DMS114 treated with DMSO at 0.1 percent for 48 hours (cell line): ENCODE results near the gene AEBP1.

ENCODE experiments used
- DNase-seq: peaks from one replicate; lab custom pipeline; 2025; ENCODE audit not compliant: unreplicated experiment; lab: John Stamatoyannopoulos, UW

Gene AEBP1

DNA sequence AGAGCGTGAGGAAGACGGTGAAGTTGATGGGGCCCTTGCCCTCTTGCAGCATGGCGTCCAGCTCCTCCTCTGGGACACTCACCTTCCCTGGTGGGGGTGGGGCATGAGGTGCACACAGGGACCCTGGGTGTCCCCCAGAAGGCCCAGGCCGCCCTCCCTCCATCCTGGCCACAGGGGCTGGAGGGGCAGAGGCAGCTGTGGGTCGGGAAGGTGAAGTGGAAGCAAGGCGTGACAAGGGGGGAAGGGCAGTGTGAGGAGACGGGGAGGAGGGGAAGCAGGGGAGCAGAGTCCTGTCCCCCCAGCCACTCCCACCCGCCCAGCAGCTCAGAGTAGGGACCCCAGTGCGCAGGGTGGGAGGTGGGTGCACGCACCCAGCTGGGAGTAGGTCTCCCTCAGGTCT is 36.2 kb downstream of the AEBP1 start:
- DNase-seq = no peak

DNA sequence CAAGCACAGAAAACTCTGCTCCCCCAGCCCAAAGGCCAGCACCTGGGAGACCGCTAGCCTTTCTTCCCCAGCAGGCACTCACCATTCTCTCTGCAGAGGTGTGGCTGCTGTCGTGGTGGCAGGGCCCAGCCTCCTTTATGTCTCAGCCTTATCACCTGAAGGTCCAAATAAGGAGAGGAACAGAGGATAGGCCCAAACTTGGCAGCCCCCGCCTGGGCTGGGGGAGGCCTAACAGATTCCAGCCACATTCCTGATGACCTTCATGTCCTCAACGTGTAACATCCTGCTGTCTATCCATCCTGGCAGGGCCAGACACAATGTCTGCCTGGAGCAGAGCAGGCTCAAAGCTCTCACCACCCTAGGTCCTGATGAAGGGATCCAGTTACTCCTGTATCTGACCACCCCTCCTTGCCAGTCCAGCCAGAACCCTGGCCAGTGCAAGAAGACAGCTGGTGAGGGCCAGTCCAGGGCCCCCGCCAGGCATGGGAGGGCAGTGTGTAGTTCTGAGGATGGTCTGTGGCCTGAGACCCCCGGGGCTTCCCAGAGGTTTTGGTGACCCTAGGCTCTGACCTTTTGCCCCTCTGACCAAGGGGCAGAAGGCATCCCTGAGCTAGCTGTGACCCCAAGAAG is 37.2 kb downstream of the AEBP1 start, which contains the start of gene MYL7:
Gene MYL7 (minus strand): TSS at position 112 of the 630 bp plus-strand sequence. CDS start 27 bp downstream, at position 85.
- no peak for DNase-seq

DNA sequence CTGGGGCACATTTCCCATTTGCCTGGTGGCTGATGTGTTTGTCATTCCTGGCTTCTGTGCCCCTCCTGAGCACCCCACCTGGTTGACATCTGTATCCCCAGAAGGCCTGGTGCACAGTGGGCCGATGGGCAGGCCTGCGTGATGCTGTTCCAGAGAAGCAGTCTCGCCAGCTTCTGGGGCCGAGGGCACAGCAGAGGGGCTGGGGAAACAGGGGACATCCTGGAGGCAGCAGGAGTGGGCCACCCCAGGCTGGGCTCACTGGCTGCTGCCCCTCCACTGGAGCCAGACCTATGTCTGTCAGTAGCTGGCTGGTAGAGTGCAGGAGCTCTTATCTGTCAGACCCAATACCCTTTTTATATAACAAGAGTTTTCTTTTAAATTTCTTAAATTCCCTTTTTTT is 37.9 kb downstream of the AEBP1 start:
- DNase-seq = no peak

DNA sequence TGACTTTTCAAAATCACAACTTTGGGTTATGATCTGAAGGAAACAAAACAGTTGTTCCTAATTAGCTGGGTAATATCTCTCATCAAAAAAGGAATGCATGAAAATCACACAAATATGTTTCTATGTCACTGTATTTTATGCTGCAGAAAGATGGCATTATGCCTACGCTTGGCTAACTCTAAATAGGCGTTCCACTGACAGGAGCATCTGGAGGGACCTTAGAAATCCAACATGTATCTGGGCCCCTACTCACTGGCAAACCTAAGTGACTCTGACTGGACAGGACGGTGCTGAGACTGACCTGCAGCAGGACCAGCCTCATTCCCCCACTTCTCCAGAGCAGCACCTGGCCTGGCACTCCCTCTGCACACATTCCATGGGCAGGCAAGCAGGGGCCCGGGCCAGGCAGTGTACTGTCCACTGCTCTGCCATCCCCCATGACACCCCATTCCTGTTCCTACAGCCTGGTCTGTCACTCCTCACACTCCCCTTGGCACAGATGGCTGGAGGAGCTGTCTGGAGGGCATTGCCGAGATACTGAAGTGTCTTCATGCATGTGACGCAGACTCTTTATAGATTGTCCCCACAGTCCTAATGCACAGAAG is 39.6 kb downstream of the AEBP1 start:
- no peak for DNase-seq

DNA sequence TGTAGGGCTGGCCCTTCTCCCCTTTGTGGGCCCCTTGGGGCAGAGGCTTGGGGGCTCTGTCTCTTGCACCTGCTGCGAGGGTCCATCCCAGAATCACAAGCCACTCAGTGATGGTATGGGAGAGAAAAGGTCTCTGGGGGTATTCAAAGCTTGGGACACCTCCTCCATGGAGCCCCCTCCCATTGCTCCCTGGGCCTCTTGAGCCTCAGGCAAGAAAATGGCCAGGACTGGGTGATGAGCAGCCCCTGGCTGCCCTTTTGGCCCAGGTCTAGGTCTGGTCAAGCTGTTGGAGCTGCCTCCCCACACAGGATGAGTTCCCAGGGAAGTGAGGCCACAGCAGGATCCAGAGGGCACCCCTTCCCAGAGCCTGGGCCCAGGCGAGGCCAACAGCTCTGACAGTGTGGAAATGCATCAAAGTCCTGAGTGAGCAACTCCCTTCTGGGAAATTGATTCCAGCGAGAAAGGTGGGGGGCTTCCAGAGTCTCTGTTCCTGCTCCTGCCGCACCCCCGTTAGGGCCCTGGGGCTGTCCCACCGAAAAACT is 40.4 kb downstream of the AEBP1 start:
- no peak for DNase-seq

DNA sequence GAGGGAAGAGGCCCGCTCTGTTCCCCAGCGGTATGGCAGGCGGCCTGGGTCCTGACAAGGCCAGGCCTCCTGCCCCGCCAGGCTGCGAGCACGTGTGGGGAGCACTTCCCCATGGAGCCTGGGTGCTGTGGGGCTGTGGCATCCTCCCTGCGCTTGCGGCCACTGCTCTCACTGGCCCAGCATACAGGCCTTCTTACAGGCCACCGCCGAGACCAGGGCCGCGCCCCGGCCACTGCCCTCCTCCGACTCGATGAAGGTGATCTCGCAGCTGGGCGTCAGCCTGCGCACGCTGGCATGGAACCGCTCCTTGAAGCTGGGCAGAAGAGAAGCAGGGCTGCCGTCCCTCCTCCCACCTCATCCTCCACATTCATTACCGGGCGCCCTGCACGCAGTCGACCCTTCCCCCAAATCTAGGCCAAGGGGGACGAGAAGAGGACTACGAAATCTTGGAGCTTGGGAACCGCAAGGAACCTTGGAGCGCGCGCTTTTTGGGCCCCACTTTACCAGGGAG is 40.9 kb downstream of the AEBP1 start:
- no peak for DNase-seq

DNA sequence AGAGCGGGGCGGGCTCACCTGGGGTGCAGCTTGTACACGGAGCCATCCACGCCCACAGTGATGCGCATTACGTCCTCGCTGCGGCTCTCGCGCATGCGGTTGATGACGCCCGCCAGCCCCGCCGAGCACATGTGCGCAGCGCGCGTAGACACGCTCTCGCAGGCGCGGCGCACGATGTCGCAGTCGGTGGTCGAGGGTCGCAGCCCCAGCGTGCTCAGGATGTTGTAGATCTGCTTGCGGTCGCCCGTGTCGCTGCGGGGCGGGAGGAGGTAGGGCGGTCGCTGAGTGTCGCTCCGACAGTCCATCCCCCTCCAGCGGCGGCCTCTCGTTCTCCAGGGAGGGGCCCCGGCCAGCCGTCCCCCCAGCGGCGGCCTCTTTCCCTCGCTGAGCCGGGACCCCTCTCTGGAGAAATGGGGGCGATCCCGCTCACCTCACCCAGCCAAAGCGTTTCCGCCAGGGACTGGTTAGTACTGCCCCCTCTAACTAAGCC is 41.4 kb downstream of the AEBP1 start:
- DNase-seq = no peak

DNA sequence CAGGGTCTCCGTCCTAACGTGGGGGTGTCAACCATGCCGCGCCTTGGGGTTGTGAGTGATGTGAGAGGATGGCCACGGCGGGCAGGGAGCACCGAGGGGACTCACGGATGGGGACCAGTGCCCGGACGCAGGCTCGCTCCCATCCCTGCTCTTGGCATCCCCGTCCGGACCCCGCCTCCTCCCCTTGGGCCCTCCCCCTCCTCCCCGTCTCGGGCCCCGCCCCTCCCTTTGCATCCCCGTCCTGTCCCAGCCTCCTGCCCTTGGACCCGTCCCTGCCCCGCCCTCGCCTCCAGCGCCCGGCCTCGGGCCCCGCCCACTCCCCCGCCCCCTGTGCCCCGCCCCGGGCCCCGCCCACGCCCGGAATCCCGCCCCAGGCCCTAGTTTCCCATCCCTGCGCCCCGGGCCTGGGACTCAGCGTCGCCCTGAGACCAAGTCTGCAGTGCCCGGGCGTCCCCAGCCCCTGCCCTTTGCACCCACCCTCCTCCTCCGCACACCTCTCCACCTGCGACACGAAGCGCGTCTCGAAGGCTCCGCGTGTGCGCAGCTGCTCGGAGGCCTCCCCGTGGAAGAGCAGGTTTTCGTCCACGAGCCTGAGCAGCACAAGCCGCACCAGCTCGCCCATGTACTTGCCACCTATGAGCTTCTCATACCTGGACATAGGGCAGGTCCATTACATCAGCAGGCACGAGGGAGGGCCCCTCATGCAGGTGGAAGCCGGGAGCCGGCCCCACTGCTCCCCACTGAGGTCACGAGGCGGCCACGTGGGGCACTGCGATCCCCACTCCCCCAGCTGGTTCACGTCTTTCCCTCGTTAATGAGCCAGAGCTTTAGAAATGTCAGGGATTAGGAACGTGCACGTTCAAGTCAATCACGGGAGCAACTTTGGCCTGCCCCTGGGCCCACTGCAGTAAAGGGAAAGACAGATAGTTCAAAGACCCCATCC is 42.1 kb downstream of the AEBP1 start:
- peak; percentile 22 for DNase-seq

DNA sequence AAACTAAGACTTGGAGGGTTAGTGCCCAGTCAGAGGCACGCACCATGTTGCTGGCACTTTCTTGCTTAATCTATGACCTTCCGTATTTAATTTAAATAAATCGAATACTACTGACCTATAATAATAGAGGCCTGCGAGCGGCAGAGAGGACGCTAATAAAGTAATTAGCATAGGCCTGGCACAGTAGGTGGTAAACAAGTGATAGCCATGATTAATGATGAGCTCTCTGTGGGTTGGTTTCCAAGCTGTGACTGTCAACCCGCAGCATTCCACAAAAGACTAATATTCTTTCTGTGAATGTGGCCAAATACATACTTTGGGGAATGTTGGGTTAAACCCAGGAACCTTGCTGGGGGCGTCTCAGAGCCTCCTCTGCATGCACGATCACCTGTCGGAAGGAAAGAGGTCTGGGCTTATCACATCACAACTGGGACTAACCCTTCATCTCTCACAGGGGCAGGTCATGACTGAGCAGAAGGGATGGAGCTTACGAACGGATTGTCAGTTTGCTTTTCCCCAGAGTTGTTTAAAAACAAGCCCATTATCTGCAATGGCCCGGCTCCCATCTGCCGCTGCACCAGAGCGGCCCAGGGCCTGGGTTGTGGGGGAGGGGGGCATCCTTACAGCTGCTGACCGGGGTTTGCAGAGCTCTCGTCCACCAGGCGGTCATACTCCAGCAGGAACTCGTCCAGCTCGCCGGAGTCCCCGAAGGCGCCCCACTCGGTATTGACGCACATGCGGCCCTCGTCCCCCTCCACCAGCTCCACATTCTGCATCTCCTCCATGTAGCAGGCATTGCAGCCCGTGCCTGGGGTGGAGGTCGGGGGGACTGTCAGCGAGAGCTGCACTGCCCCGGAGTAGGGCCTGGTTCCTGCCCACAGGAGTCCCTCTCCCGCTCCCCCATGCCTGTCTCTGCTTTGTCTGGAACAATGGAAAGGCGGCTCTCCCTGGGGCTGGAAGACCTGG is 43.2 kb downstream of the AEBP1 start:
- no peak for DNase-seq

DNA sequence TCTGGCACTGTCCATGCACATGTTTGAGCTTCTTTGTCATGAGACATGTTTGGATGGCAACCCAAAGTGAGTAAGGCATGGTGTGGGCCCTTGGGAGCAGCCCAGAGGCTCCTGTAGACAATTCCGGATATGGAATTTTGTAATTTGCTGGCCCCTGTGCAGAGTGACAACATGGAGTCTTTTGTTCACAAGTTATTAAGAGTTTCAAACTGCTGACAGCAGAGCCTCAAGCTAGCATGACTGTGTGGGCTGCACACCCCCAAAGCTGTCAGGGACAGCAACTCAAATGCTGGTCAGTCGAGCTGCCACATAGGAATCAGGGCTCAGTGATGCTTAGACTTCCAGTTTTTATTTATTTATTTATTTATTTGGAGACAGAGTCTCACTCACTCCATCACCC is 44.0 kb downstream of the AEBP1 start:
- no peak for DNase-seq

DNA sequence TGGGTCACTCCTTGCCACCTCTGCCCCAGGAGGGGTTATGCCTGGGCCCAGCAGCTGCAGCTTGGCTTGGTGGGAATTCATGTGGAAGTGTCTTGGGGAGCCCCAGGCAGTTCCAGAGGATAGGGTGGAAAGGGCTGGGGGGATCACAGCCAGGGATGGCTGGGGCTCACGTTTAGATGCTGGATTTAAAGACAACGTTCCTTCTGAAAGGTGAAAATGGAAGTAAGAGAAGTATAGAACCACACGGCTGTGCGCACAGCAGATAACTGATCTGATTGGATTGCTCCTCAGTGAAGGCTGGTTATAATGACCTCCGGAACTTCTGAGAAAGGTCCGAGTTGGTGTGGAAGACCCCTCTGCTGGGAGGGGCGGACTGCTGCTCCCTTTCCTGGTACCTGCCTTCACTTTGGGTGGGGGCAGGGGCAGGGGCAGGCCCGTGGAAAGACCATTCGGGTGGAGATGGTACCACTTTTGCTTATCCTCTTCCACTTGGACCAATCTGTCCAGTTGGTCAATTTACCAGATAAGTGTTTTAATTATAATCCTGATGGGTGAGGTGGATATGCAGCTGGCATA is 44.9 kb downstream of the AEBP1 start:
- DNase-seq = no peak

DNA sequence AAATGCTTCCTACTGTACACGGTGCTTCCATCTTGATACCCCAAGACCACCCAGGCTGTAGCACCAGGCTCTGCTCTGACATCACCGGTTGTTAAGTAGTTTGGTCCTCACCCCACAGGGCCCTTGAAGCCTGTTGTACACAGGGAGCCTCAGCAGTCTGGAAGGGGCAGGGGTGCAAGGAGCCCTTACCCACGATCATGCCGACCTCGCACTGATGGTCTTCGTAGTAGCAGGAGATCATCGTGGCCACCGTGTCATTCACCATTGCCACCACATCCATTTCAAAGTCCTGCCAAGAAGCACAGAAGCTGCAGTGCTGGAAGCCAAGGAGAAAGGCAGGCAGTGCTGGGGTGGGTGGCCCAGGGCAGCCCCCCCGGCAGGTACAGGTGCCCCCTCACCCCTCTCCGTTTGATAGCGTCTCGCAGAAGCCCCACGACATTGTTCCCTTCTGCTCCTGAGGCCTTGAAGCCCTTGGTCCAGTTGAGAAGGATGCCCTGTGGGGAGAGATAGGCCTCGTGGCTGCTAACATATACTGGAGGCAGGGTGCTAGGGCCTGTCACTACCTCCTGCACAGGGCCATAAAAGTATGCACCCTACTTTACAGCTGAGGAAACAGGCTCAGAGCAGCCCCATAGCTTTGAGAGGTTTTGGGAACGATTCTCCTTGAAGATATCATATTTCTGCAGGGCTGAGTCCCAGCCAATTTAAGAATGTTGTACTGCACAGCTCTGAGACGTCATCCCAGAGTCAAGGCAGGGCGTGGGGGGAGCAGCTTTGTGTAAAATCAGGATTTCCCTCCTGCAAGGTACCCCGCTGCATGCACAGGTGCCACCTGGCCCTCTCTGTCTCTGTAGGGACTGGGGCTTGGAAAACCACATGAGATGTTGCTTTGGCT is 45.7 kb downstream of the AEBP1 start:
- no peak for DNase-seq

DNA sequence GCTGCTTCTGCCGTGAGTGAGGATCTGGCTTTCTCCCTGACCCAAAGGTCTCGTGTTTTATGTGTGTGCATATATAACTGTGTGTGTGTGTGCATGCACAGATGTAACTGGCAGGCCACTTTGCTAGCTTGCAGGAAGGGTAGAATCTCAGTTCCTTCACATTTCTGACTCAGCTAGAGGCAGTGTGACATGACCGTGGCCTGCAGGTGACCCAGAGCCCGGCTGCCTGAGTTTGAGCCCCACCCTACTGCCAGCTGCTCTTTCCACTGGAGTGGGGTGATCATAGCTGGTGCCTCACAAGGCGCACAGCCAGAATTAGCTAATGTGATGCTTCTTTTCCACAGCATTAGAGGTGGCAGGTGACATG is 46.3 kb downstream of the AEBP1 start:
- DNase-seq = no peak

DNA sequence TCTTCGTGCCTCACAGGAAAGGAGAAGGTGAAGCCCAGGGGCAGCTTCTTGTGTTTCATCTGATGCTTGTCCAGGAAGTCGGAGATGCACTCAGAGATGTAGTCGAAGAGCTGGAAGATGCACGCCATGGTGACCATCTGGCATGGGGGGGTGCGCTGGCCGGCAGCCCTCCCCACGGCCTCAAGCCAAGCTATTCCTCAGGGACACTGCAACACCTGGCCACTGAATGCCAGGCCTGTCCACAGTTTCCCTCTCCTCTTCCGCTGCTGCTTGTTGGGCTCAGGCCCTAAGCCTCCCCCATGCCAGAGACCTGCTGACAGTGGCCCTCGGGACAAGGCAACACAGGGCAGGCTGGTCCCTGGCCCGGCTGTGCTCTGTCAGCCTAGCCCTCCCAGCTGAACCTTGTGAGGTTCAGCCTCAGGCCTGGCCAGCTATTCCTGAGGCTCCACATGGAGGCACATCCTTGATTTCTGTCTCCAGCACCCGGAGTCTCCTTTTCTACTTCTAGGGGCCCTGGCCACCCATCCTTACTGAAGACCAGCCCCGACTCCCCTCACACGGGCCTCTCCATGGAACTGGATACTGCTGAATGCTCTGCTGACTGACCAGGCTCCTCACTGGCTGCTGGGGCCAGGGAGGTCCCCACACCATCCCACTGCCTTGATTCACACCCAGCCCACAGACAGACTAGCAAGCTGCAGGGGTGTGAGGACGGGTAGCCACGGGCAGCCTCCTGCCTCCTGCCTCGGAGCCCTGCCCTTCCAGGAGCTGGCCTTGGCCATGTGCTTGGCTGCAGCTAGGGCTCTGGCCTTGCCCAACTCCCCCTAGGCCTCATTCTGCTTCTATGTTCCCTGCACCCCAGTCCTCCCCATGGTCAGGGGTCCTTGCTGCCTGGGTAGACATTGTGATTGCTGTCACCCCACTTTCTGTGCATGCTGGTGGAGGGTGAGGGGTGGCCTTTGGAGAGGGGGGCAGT is 47.1 kb downstream of the AEBP1 start:
- DNase-seq = no peak

DNA sequence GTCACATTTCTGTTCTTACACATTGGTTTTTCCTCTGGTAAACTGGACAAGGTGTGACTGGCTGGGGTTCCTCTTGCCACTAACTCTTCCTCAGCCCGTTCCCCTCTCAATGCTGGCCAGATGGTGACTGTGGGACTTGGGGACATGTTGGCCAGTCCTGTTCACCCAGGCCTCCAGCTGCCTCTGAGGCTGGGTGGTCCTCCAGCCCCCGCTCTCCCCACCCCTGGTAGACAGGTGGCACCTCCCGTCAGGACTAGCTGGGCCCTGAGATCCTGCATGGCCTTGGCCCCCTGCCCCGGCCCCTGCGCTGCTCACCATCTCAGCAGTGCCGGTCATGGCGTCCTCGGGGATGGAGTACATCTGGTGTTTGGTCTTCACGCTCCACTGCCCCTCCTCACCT is 47.8 kb downstream of the AEBP1 start:
- DNase-seq = no peak

DNA sequence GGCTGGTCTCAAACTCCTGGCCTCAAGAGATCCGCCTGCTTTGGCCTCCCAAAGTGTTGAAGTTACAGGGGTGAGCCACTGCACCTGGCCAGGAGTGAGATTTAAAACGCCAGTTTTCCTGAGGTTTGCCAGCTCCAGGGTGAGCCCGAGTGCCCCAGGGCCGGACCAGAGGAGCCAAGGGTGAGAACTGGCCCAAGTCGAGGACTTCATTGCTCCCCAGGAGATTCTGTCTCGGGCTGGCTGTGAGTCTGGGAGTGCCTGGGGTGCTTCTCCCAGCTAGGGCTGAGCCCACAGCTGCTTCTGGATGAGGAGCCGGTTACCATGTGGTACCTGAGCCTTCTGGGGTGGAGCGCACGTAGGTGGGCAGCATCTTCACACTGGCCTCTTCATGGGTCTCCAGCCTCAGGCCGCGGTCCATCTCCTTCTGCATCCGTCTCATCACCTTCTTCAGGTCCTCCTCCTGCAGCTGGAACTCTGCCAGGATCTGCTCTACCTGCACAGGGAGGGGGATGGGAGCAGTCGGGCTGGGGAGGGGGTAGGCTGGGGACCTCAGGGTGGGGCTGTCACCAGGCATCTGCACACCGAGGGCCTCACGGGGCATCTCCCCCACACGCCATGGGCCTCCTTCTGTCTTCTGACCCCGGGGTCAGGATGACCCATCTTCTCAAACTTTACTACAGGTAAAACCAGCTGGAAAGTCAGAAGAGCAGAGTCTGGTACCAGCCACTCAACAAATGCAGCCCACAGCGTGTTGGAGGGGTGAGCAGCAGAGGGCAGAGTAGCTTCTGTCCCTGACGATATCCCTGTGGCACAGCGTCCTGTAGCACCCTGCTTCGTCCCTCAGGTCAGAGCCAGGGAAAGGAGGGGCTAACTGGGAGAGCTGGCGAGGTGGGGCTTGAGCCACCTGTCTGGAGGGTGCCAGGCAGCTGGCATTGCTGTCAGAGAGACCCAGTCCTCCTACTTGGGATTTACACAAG is 49.1 kb downstream of the AEBP1 start:
- no peak for DNase-seq

DNA sequence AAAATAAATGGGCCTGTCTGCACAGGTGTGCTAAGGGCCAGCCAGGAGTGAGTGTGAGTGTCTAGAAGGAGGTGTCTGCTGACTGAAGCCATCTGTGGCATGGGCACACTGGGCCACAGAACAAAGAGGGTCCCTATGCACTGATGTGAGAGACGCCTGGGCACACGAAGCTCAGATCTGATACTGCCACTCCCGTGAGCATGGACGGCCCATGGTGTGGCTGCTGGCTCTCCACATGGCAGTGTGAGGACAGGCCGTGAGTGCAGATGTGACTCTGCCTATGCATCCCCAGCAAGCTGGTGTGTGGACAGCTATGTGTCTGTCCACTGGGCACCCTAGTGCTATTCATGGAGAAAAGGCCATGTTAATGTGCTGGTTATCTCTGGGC is 49.8 kb downstream of the AEBP1 start:
- DNase-seq = no peak
